ENCODE results near the gene MLIP. TPM values are rescaled to one million over a fixed set of nuclear protein-coding genes. Genes with fewer than 3 reads are reported as not detected.

MLIP gene
- total and polyA plus RNA-seq, 2 of the 13 experiments (the other 11 are each of a cell fraction or from before 2014, with no cell fraction given): 0.08 to 0.33 TPM

DNA sequence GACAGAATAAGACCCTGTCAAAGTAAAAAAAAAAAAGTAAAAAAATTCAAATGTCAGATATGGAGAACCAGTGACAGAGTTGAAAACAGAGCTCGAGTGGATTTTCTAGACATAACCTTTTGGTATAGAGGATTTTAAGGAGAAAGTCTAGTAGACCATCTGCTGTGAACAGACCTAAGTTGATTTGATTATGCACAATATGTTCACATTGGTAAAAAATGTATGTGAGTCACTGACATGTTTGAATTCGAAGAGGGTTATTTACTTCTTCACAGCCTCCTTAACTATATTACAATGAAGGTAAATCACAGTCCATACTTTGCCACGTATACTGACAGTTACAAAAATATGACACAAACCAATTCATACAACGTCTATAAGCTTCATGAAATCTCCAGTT, 204.4 kb downstream of the MLIP start:
- intact Hi-C loops (cut with micrococcal nuclease; ENCODE audit: unreplicated experiment) (no loop called here), in situ Hi-C loops (cut with HindIII; ENCODE audit: extremely low pct_ligation_motif_present, low pct_unique_long_range_greater_than_20kb) (no loop called here)
- H4K20me1 ChIP-seq (ENCODE audit: insufficient read depth, low read length): no peaks in the 10 kb centered on the region
- no peaks in the 10 kb centered on the region for H3K9me3 ChIP-seq (ENCODE audit: low read length)
- no peak for FAIRE-seq
- no TSS peak for BruUV-seq (replicated peaks)
- no peak for ATAC-seq
- no peak overlapping the region for H2AFZ ChIP-seq (ENCODE audit: low read length)
- H3K4me3 ChIP-seq (replicated peaks in 1 of 3; ENCODE audit: insufficient read depth in 1 of 3, low read depth in 2 of 3, low read length in 3 of 3): no peak overlapping the region
- no peaks in the 10 kb centered on the region for H3K36me3 ChIP-seq (replicated peaks in 1 of 2; ENCODE audit: control insufficient read depth in 1 of 2, insufficient read depth in 2 of 2, low read length in 2 of 2)
- no peaks in the 10 kb centered on the region for H3K4me1 ChIP-seq (ENCODE audit: insufficient read depth, low read length)
- POLR2A ChIA-PET: no interaction called here
- no peaks in the 10 kb centered on the region for H3K27me3 ChIP-seq (ENCODE audit: control insufficient read depth in 1 of 2, insufficient read depth in 2 of 2, low read length in 2 of 2)
- H3K9ac ChIP-seq (ENCODE audit: insufficient read depth, low read depth, low read length): no peak overlapping the region
- H3K27ac ChIP-seq (ENCODE audit: extremely low read length, insufficient read depth, low read length): no peak overlapping the region
- no peaks in the 10 kb centered on the region for H3K79me2 ChIP-seq (ENCODE audit: insufficient read depth, low read length)
- CTCF ChIA-PET (ENCODE audit: low intra/inter-chr PET ratio, low total read pairs): no interaction called here
- DNase-seq (ENCODE audit: low spot score): no peak
- 7% methylated on average over 4 of the region's 4 CpGs for WGBS (ENCODE audit: low lambda C conversion rate)
- H3K4me2 ChIP-seq (ENCODE audit: low read depth, low read length): no peak overlapping the region
- TF ChIP-seq, protein P1, sequence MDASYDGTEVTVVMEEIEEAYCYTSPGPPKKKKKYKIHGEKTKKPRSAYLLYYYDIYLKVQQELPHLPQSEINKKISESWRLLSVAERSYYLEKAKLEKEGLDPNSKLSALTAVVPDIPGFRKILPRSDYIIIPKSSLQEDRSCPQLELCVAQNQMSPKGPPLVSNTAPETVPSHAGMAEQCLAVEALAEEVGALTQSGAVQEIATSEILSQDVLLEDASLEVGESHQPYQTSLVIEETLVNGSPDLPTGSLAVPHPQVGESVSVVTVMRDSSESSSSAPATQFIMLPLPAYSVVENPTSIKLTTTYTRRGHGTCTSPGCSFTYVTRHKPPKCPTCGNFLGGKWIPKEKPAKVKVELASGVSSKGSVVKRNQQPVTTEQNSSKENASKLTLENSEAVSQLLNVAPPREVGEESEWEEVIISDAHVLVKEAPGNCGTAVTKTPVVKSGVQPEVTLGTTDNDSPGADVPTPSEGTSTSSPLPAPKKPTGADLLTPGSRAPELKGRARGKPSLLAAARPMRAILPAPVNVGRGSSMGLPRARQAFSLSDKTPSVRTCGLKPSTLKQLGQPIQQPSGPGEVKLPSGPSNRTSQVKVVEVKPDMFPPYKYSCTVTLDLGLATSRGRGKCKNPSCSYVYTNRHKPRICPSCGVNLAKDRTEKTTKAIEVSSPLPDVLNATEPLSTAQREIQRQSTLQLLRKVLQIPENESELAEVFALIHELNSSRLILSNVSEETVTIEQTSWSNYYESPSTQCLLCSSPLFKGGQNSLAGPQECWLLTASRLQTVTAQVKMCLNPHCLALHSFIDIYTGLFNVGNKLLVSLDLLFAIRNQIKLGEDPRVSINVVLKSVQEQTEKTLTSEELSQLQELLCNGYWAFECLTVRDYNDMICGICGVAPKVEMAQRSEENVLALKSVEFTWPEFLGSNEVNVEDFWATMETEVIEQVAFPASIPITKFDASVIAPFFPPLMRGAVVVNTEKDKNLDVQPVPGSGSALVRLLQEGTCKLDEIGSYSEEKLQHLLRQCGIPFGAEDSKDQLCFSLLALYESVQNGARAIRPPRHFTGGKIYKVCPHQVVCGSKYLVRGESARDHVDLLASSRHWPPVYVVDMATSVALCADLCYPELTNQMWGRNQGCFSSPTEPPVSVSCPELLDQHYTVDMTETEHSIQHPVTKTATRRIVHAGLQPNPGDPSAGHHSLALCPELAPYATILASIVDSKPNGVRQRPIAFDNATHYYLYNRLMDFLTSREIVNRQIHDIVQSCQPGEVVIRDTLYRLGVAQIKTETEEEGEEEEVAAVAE (CRISPR knock-in tag; IDR thresholded peaks at IDR 0.05; ENCODE audit: borderline replicate concordance): no peak
- TF ChIP-seq MTA1 (CRISPR knock-in tag; IDR thresholded peaks at IDR 0.05; ENCODE audit: borderline replicate concordance) (no peak), CENPBD1 (CRISPR knock-in tag; IDR thresholded peaks at IDR 0.05; ENCODE audit: borderline replicate concordance, low read depth) (no peak), CREB1 (IDR thresholded peaks at IDR 0.05) (no peak), CREB1 (CRISPR knock-in tag; IDR thresholded peaks at IDR 0.05) (no peak), HNRNPH1 (optimal IDR thresholded peaks at IDR 0.05; ENCODE audit: low read depth, low read length) (no peak), KDM5A (IDR thresholded peaks at IDR 0.05; ENCODE audit: borderline replicate concordance, low read length) (no peak), NFKBIZ (CRISPR knock-in tag; IDR thresholded peaks at IDR 0.05) (no peak), RNF2 (conservative IDR thresholded peaks at IDR 0.05; ENCODE audit: low read depth) (no peak), ARNT (IDR thresholded peaks at IDR 0.05) (no peak), IRX3 (CRISPR knock-in tag; IDR thresholded peaks at IDR 0.05; ENCODE audit: borderline replicate concordance, low read depth) (no peak), ZNF781 (CRISPR knock-in tag; IDR thresholded peaks at IDR 0.05; ENCODE audit: borderline replicate concordance, not compliant biosample characterization) (no peak), ZFP36L1 (CRISPR knock-in tag; IDR thresholded peaks at IDR 0.05) (no peak), BRCA1 (CRISPR knock-in tag; IDR thresholded peaks at IDR 0.05) (no peak), ZFP41 (CRISPR knock-in tag; IDR thresholded peaks at IDR 0.05; ENCODE audit: borderline replicate concordance) (no peak), ZNF768 (CRISPR knock-in tag; IDR thresholded peaks at IDR 0.05) (no peak)
- TF ChIP-seq, protein P2, sequence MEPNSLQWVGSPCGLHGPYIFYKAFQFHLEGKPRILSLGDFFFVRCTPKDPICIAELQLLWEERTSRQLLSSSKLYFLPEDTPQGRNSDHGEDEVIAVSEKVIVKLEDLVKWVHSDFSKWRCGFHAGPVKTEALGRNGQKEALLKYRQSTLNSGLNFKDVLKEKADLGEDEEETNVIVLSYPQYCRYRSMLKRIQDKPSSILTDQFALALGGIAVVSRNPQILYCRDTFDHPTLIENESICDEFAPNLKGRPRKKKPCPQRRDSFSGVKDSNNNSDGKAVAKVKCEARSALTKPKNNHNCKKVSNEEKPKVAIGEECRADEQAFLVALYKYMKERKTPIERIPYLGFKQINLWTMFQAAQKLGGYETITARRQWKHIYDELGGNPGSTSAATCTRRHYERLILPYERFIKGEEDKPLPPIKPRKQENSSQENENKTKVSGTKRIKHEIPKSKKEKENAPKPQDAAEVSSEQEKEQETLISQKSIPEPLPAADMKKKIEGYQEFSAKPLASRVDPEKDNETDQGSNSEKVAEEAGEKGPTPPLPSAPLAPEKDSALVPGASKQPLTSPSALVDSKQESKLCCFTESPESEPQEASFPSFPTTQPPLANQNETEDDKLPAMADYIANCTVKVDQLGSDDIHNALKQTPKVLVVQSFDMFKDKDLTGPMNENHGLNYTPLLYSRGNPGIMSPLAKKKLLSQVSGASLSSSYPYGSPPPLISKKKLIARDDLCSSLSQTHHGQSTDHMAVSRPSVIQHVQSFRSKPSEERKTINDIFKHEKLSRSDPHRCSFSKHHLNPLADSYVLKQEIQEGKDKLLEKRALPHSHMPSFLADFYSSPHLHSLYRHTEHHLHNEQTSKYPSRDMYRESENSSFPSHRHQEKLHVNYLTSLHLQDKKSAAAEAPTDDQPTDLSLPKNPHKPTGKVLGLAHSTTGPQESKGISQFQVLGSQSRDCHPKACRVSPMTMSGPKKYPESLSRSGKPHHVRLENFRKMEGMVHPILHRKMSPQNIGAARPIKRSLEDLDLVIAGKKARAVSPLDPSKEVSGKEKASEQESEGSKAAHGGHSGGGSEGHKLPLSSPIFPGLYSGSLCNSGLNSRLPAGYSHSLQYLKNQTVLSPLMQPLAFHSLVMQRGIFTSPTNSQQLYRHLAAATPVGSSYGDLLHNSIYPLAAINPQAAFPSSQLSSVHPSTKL (CRISPR knock-in tag; IDR thresholded peaks at IDR 0.05): no peak
- TF ChIP-seq, protein P3, sequence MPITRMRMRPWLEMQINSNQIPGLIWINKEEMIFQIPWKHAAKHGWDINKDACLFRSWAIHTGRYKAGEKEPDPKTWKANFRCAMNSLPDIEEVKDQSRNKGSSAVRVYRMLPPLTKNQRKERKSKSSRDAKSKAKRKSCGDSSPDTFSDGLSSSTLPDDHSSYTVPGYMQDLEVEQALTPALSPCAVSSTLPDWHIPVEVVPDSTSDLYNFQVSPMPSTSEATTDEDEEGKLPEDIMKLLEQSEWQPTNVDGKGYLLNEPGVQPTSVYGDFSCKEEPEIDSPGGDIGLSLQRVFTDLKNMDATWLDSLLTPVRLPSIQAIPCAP (CRISPR knock-in tag; IDR thresholded peaks at IDR 0.05; ENCODE audit: low read depth): no peak
